Keratinocyte (primary cell): ENCODE data around the gene RABL6. TPM values are rescaled to one million over a fixed set of nuclear protein-coding genes. Genes with fewer than 3 reads are reported as not detected.

ENCODE experiments used
- DNase-seq: peaks from one replicate; pipeline ENCODE4 v3.0.0-alpha.2; 2011; ENCODE audit warnings: low read depth, missing footprints, low spot score
- FAIRE-seq: peaks from 2 replicates; lab custom pipeline; 2011; peaks lifted over from hg19 to GRCh38; lab: Jason Lieb, UNC
- H2AFZ ChIP-seq: 2 replicates; pipeline ENCODE4 v1.6.0; 2012; ENCODE audit warnings: low read length, control low read depth, inconsistent platforms; ENCODE audit not compliant: control insufficient read depth
- H3K27ac ChIP-seq: 2 replicates; pipeline ENCODE4 v1.5.1; 2011; ENCODE audit warnings: low read length; ENCODE audit not compliant: control insufficient read depth, insufficient read depth
- H3K27me3 ChIP-seq: 3 replicates; pipeline ENCODE4 v1.6.0; 2011; ENCODE audit warnings: low read length; ENCODE audit not compliant: control insufficient read depth, insufficient read depth; ENCODE audit errors: extremely low read depth
- H3K36me3 ChIP-seq, 2 experiments: 2 replicates in 1 of 2; 3 replicates in 1 of 2; pipeline ENCODE4 v1.5.1; 2011; ENCODE audit warnings: low read length in 2 of 2, mild to moderate bottlenecking in 1 of 2; ENCODE audit not compliant: control insufficient read depth in 2 of 2, insufficient read depth in 2 of 2; ENCODE audit errors: extremely low read depth in 1 of 2
- H3K4me1 ChIP-seq: 3 replicates; pipeline ENCODE4 v1.5.1; 2011; ENCODE audit warnings: low read length; ENCODE audit not compliant: control insufficient read depth, insufficient read depth; ENCODE audit errors: extremely low read depth
- H3K4me2 ChIP-seq: 3 replicates; pipeline ENCODE4 v1.6.0; 2011; ENCODE audit warnings: low read depth, low read length; ENCODE audit not compliant: control insufficient read depth, insufficient read depth; ENCODE audit errors: extremely low read depth
- H3K4me3 ChIP-seq, 3 experiments: fragments of 200-600 bp in 1 of 3; sonication (generic) in 1 of 3; 2 replicates in 2 of 3; 3 replicates in 1 of 3; pipeline ENCODE4 v1.5.1; 2011 to 2016; ENCODE audit warnings: low read length in 3 of 3, mild to moderate bottlenecking in 3 of 3, control low read depth in 2 of 3, inconsistent platforms in 1 of 3, low read depth in 1 of 3, mixed read lengths in 1 of 3, mixed run types in 1 of 3, moderate library complexity in 1 of 3; ENCODE audit not compliant: control insufficient read depth in 2 of 3, insufficient read depth in 2 of 3; ENCODE audit errors: extremely low read depth in 1 of 3
- H3K79me2 ChIP-seq: 2 replicates; pipeline ENCODE4 v1.6.0; 2012; ENCODE audit warnings: low read length; ENCODE audit not compliant: control insufficient read depth, insufficient read depth
- H3K9ac ChIP-seq: 3 replicates; pipeline ENCODE4 v1.6.0; 2011; ENCODE audit warnings: low read length; ENCODE audit not compliant: control insufficient read depth, insufficient read depth; ENCODE audit errors: extremely low read depth
- H3K9me1 ChIP-seq: 3 replicates; pipeline ENCODE4 v1.6.0; 2011; ENCODE audit warnings: low read length; ENCODE audit not compliant: control insufficient read depth, insufficient read depth; ENCODE audit errors: extremely low read depth
- H3K9me3 ChIP-seq: 2 replicates; pipeline ENCODE4 v1.5.1; 2012; ENCODE audit warnings: low read depth, low read length; ENCODE audit not compliant: control insufficient read depth
- H4K20me1 ChIP-seq: 3 replicates; pipeline ENCODE4 v1.6.0; 2011; ENCODE audit warnings: low read length; ENCODE audit not compliant: control insufficient read depth, insufficient read depth; ENCODE audit errors: extremely low read depth
- EZH2 ChIP-seq: IDR thresholded peaks from one replicate; pipeline ENCODE4 v1.6.1; 2012; ENCODE audit warnings: inconsistent platforms, mild to moderate bottlenecking, low read length, moderate library complexity
- dilution Hi-C: fragments of 300-500 bp; cut with MboI; formaldehyde crosslinking; loops from one replicate; pipeline ENCODE4 v1.7.0; 2020; ENCODE audit warnings: low sequenced_read_pairs; ENCODE audit not compliant: extremely low pct_ligation_motif_present
- polyA plus RNA-seq, 5 experiments: library from polyadenylated mRNA; depleted of rRNA in 3 of 5; stranded (reverse) in 3 of 5; stranded (forward) in 1 of 5; unstranded in 1 of 5; fragments of >200 nt; gene quantifications; 1 replicate in 1 of 5; 2 replicates in 3 of 5; 3 replicates in 1 of 5; pipeline versions ENCODE4 v1.2.1 to v1.2.3, GENCODE V29; 2011 to 2012; ENCODE audit warnings: missing spikeins in 2 of 5, low read depth in 1 of 5, low replicate concordance in 1 of 5
- TF ChIP-seq, protein P1 (sequence below), 3 experiments: IDR thresholded peaks in 1 of 3; conservative IDR thresholded peaks in 1 of 3; optimal IDR thresholded peaks in 1 of 3; 2 replicates in 2 of 3; 3 replicates in 1 of 3; pipeline versions ENCODE3 to v1.5.1; 2011; ENCODE audit warnings: low read length in 3 of 3, mild to moderate bottlenecking in 3 of 3, moderate library complexity in 2 of 3, control low read depth in 1 of 3, inconsistent platforms in 1 of 3; ENCODE audit not compliant: insufficient read depth in 2 of 3; ENCODE audit errors: extremely low read depth in 1 of 3

Gene RABL6
- polyA plus RNA-seq, 1 donor (not counting 4 experiments of a cell fraction or from before 2014, with no cell fraction given), result 46.3 TPM

DNA sequence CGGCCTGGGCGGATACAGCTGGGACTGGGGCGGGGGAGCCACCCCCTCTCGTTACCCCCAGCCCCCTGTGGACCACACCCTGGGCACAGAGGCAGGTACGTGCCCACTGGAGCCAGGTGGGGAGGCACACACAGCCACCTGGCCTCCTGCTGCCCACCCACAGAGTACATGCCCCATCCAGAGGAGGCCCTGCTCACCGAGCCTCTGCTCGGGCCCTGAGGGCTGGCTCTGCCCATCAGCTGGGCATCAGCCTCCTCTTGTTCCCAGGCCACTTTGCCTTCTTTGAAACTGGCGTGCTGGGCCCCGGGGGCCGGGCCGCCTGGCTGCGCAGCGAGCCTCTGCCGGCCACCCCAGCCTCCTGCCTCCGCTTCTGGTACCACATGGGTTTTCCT, 50.7 kb downstream of the RABL6 start:
- DNase-seq, result no peak
- no peak for FAIRE-seq
- H3K4me1 ChIP-seq, result peaks cover 3% of the 10 kb centered on the region
- H3K4me3 ChIP-seq, result no peak overlapping the region
- dilution Hi-C loops, result no loop called here
- no peaks in the 10 kb centered on the region for H3K79me2 ChIP-seq
- no peaks in the 10 kb centered on the region for H3K9me1 ChIP-seq
- H3K4me2 ChIP-seq, result no peak overlapping the region
- no peak for TF ChIP-seq EZH2
- TF ChIP-seq, protein P1, sequence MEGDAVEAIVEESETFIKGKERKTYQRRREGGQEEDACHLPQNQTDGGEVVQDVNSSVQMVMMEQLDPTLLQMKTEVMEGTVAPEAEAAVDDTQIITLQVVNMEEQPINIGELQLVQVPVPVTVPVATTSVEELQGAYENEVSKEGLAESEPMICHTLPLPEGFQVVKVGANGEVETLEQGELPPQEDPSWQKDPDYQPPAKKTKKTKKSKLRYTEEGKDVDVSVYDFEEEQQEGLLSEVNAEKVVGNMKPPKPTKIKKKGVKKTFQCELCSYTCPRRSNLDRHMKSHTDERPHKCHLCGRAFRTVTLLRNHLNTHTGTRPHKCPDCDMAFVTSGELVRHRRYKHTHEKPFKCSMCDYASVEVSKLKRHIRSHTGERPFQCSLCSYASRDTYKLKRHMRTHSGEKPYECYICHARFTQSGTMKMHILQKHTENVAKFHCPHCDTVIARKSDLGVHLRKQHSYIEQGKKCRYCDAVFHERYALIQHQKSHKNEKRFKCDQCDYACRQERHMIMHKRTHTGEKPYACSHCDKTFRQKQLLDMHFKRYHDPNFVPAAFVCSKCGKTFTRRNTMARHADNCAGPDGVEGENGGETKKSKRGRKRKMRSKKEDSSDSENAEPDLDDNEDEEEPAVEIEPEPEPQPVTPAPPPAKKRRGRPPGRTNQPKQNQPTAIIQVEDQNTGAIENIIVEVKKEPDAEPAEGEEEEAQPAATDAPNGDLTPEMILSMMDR (optimal IDR thresholded peaks at IDR 0.05 in 1 of 3, IDR thresholded peaks at IDR 0.05 in 1 of 3, conservative IDR thresholded peaks at IDR 0.05 in 1 of 3; ENCODE audit: extremely low read depth in 1 of 3, insufficient read depth in 2 of 3, low read length in 3 of 3), result no peak
- no peaks in the 10 kb centered on the region for H3K27me3 ChIP-seq
- no peaks in the 10 kb centered on the region for H3K9me3 ChIP-seq
- H3K9ac ChIP-seq, result no peak overlapping the region
- no peak overlapping the region for H3K27ac ChIP-seq
- H4K20me1 ChIP-seq, result peaks cover 5% of the 10 kb centered on the region
- peaks cover 17% of the 10 kb centered on the region in 2 experiments for H3K36me3 ChIP-seq
- no peak overlapping the region for H2AFZ ChIP-seq

DNA sequence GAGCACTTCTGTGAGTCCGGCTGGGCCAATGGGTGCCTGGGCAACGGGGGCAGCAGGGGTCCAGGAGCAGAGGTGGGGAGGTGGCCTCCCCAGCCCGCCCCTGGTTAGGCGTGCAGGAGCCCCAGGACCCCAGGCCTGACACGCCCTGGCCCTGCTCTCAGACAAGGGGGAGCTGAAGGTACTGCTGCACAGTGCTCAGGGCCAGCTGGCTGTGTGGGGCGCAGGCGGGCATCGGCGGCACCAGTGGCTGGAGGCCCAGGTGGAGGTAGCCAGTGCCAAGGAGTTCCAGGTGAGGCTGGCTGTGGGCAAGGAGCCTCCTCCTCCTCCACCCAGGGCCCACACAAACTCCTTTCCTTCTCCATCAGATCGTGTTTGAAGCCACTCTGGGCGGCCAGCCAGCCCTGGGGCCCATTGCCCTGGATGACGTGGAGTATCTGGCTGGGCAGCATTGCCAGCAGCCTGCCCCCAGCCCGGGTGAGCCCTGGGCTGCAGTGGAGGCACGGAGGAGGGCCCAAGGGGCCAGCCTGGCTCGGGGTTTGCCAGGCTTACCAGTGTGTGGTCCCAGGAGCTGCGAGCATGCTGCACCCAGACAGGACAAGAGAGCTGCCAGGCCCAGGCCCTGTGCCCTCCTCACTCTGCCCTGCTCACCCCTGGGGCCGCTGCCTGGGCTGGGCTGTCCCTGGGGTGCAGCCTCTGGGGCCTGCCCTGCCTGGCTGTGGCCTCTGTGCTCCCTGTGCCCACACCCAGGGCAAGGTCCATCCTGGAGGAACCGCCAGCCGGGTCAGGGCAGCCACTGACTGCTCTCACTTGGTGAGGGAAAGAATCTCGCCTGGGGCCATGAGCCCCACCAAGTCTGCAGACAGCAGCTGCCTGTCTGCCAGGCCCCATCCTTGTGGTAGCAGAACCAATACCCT, 51.4 kb downstream of the RABL6 start:
- no peak for FAIRE-seq
- Histone ChIP-seq H3K27me3 (no peaks in the 10 kb centered on the region), H3K4me2 (no peak overlapping the region), H3K9me3 (no peaks in the 10 kb centered on the region), H3K4me3 (no peak overlapping the region), H3K4me1 (peaks cover 3% of the 10 kb centered on the region), H3K79me2 (peaks cover 3% of the 10 kb centered on the region), H2AFZ (no peak overlapping the region), H3K9me1 (no peaks in the 10 kb centered on the region), H4K20me1 (peaks cover 5% of the 10 kb centered on the region), H3K36me3 (peaks cover 20 to 22% of the 10 kb centered on the region in 2 experiments), H3K9ac (no peak overlapping the region), H3K27ac (no peak overlapping the region)
- no peak for DNase-seq
- TF ChIP-seq, protein P1 (optimal IDR thresholded peaks at IDR 0.05 in 1 of 3, IDR thresholded peaks at IDR 0.05 in 1 of 3, conservative IDR thresholded peaks at IDR 0.05 in 1 of 3; ENCODE audit: extremely low read depth in 1 of 3, insufficient read depth in 2 of 3, low read length in 3 of 3), result no peak
- no peak for TF ChIP-seq EZH2
- dilution Hi-C loops, result no loop called here
